GM06990 (cell line): ENCODE results near the gene NPR2.

ENCODE experiments used
- DNase-seq: peaks from one replicate; pipeline ENCODE4 v3.0.0-alpha.2; 2011; ENCODE audit not compliant: insufficient read length; ENCODE audit errors: extremely low read depth
- H3K27me3 ChIP-seq: replicated peaks from 2 replicates; pipeline ENCODE4 v1.6.0; 2011; ENCODE audit warnings: low read length; ENCODE audit not compliant: control insufficient read depth, insufficient read depth
- H3K36me3 ChIP-seq: 2 replicates; pipeline ENCODE4 v1.5.1; 2011; ENCODE audit warnings: low read length; ENCODE audit not compliant: control insufficient read depth, insufficient read depth
- H3K4me3 ChIP-seq: replicated peaks from 2 replicates; pipeline ENCODE4 v1.5.1; 2011; ENCODE audit warnings: low read depth, mild to moderate bottlenecking, control low read depth, low read length
- TF ChIP-seq, protein P1 (sequence below): IDR thresholded peaks from 2 replicates; pipeline ENCODE4 v1.5.1; 2011; ENCODE audit warnings: low read length, control low read depth, mild to moderate bottlenecking, inconsistent platforms; ENCODE audit not compliant: insufficient read depth, poor library complexity, severe bottlenecking

The NPR2 gene

DNA sequence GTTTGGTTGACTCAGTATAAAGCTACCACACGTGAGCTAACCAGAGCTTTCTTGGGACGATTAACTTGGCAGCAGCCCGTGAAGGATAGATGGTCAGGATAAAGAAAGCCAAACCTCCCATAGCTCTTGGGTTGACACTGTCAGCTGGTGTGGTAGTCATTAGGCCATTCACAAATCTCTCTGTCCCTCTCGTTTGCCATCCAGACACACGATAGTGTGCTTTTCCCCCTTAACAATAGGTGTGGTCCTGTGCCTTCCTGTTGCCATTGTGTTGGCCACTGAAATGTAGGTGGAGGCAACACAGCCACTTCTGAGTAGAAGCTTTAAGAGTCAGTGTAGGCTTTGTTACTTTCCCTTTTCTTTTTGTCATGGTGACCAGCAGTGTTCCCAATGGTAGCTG lies 67.1 kb downstream of the NPR2 start:
- H3K4me3 ChIP-seq = no peak overlapping the region
- no peaks in the 10 kb centered on the region for H3K36me3 ChIP-seq
- H3K27me3 ChIP-seq = no peaks in the 10 kb centered on the region
- no peak for DNase-seq
- TF ChIP-seq, protein P1, sequence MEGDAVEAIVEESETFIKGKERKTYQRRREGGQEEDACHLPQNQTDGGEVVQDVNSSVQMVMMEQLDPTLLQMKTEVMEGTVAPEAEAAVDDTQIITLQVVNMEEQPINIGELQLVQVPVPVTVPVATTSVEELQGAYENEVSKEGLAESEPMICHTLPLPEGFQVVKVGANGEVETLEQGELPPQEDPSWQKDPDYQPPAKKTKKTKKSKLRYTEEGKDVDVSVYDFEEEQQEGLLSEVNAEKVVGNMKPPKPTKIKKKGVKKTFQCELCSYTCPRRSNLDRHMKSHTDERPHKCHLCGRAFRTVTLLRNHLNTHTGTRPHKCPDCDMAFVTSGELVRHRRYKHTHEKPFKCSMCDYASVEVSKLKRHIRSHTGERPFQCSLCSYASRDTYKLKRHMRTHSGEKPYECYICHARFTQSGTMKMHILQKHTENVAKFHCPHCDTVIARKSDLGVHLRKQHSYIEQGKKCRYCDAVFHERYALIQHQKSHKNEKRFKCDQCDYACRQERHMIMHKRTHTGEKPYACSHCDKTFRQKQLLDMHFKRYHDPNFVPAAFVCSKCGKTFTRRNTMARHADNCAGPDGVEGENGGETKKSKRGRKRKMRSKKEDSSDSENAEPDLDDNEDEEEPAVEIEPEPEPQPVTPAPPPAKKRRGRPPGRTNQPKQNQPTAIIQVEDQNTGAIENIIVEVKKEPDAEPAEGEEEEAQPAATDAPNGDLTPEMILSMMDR = no peak
